ENCODE measurements around the gene INSIG1.

Gene INSIG1

GRCh38 chr7:155297517-155298287 is at the start of gene INSIG1:
Gene INSIG1 (plus strand): TSS chr7:155297878. CDS start chr7:155298286, 408 bp downstream.
- DNase-seq (ENCODE audit: low read depth): peak; percentile 88

DNA sequence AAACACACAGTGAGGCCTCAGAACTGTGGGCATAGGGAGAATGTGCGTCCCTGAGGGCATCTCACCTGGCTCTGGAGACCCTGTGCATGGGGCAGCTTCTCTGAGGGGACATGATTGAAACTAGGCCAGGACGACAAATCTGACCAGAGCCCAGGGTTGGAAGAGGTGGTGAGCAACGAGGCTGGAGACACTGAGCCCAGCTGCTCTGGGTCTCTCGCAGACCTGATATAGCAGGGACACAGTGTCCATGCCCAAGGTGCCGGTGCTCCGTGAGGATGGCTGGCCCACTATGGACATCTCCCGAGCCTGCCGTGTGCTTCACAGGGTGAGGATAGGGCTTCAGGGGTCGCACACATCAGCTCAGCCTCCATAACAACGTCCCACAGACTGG is 49.3 kb upstream of the INSIG1 start:
- DNase-seq (ENCODE audit: low read depth): no peak

DNA sequence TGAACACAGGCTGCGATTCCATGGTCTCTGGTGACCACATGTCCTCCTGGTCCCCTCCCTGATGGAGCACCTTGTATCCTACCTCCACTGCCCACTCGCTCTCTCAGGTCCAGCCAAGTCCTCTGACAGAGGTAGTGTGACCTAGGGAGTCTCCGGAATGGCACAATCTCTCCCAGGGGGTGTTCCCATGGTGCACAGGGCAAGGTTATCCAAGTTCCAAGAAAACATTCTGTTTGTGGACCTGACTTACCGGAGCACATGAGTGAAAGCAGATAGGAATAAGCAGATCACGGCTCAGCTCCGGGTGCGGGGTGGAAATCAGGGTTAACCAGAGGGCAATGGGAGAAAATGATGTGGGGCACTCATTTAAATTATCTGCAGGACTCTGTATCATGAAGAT is 45.8 kb upstream of the INSIG1 start:
- no peak for DNase-seq (ENCODE audit: low read depth)

GRCh38 chr7:155252444-155252887 is 45.2 kb upstream of the INSIG1 start:
- no peak for DNase-seq (ENCODE audit: low read depth)

DNA sequence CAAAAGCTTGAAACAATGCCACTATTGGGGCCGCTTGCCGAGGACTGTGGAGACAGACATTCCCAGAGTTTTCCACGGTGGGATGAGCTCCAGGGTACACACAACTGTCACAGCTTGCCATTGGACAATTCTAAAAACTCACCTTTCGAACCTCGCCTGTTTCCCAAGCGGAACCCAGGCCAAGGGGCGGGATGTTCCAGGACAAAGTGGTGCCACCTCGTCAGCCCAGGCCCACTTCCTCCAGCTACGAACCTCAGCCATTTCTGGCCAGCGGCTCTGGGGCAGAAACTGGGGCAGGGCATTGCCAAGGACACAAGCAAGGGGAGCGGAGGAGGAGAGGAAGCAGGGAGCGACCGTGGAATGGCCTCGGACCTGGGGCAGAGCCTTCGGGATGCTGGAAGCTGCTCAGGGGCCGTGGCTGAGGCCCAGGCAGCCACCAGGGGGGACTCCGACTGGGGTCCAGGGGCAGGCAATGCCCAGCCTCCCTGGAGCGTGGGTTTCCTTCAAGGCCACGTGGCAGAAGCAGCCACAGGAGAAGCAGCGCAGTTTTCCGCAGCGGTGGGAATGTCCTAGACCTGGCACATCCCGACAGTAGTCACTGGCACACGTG is 44.7 kb upstream of the INSIG1 start:
- no peak for DNase-seq (ENCODE audit: low read depth)

DNA sequence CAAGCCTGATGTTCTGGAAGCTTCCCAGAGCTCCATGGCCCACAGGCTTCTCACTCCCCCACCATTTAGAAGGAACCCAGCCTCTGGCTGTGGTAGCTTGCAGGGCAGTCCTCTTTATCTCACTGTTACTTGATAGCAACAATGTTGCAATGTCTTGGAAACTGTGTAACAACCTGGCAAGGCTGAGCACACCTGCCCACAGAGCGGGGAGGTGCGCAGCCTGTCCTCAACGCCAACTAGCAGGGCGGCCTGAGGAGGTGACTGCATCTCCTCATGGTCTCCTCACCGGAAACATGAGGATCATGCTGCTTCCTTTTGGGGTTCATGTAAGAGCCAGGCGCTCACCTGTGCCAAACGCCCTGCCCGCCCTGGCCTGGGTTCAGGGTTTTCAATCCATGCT is 43.7 kb upstream of the INSIG1 start:
- DNase-seq (ENCODE audit: low read depth): no peak

DNA sequence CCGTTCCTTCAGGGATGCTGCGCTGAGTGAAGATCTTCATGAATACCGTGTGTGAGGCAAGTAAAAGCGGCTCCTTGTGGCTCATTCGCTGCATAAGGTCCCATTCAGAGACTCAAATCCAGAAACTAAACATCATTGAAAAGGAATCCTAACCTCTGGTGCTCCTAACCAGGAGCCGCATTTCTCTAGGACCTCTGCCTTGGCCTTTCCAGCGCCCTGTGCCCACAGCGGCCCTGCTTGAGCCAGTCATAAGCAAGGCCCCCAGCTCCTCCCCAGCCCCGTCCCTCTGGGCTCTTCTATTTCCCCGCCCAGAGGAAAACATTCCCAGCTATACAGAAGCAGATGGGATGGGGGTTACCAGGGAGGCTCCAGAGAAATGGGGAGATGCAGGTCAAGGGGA is 42.6 kb upstream of the INSIG1 start:
- DNase-seq (ENCODE audit: low read depth): no peak

- DNase-seq (ENCODE audit: low read depth): no peak
Observed at GRCh38 chr7:155255621-155256020, 42.1 kb upstream of the INSIG1 start.

- no peak for DNase-seq (ENCODE audit: low read depth)
Observed at GRCh38 chr7:155256081-155256760, 41.5 kb upstream of the INSIG1 start.

DNA sequence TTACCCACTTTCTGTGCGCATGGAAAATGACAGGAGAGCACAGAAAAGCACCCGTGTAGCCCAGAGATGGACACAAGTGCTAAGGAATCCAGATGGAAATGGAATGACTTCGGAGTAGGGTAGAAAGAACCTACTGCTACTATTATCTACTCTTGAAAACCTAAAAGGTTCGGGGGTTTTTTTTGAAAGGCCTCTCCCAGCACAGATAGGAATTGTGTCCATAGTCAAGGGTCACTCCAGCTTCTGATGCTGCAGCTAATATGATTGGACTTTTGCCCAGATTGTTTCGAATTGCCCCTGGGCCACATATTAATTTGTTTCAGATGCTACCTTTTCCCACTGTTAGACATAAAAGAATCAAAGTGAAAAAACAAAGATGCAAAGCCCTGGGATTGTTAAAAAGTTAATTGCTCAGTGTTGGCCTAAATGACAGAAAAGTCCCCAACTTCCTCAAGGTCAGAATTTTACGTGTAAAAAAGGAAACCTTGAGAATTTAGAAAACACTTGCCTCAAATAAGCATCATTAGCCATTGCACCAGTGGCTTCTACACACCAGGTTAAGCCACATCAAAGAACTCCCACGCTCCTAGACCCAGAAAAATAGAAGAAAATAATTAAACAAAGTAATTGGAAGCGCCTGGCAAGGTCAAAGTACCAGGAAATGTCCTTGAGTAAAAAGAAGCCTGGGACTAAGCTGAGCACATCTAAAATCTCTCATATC is 40.8 kb upstream of the INSIG1 start:
- no peak for DNase-seq (ENCODE audit: low read depth)

GRCh38 chr7:155257482-155258225 is 40.0 kb upstream of the INSIG1 start:
- DNase-seq (ENCODE audit: low read depth): no peak

DNA sequence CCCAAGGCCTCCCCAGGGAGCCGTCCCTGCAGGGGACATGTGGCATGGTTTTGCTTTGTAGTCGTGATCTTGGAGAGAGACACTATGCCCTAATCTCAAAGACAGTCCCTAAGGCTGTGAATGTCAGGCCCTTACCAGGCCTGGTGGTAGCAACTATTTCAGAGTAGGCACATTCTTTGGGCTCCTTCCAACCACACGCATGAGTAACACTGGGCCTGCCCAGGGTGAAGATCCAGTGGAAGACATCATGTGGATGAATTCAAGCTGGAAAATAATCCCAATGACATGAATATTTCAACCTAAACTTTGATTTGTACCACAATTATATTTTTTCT is 39.5 kb upstream of the INSIG1 start:
- no peak for DNase-seq (ENCODE audit: low read depth)

DNA sequence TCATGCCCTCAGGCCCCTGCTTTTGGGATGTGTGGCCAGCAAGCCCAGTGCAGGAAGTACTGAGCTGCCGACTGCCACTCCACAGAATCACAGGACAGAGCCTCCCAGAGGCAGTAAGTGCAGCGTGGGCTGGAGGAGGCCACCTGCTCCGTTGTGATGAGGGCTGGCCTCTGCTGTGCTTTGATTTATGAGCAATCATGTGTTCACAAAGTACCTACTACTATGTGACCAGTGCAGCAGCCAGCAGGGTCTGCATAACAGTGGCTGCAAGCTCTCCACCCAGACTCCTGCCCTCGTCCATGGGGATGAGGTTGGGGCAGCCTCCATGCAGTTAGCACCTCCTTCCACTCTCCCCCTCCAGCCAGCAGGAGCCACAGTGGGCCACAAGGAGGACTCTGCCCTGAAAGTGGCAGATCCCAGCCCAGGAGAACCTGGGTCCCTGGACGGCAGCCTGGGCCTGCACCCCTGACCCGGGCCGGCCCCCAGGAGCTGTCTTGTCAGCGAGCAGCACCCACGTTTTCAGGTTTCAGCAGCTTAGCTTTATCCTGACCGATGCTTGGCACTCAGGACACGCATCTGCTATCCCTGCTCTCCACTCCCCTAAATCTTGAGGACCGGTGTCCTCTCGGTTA is 37.7 kb upstream of the INSIG1 start:
- no peak for DNase-seq (ENCODE audit: low read depth)

DNA sequence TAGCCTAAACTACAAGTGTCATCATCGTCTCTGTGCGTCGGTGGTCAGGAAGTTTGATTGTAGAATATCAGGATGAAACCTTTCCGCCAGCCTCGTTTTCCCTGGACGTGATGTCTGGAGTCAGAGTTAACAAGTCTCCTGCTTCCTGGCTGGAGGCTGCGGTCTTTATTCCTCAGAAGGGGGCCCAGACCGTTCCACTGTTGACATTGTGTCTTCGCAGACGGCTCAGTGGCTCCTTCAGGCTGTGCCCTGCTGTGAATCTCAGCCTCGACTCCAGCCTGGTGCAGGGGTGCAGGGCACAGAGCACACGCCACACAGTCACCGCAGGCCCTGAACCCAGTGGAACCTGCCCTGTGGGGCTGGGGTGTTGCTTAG is 37.2 kb upstream of the INSIG1 start:
- no peak for DNase-seq (ENCODE audit: low read depth)

- DNase-seq (ENCODE audit: low read depth): no peak
Observed at GRCh38 chr7:155261031-155261985, 36.4 kb upstream of the INSIG1 start.

GRCh38 chr7:155262031-155262430 is 35.6 kb upstream of the INSIG1 start:
- no peak for DNase-seq (ENCODE audit: low read depth)

GRCh38 chr7:155263051-155263450 is 34.6 kb upstream of the INSIG1 start:
- no peak for DNase-seq (ENCODE audit: low read depth)

GRCh38 chr7:155263581-155264143 is 34.0 kb upstream of the INSIG1 start:
- DNase-seq (ENCODE audit: low read depth): no peak

DNA sequence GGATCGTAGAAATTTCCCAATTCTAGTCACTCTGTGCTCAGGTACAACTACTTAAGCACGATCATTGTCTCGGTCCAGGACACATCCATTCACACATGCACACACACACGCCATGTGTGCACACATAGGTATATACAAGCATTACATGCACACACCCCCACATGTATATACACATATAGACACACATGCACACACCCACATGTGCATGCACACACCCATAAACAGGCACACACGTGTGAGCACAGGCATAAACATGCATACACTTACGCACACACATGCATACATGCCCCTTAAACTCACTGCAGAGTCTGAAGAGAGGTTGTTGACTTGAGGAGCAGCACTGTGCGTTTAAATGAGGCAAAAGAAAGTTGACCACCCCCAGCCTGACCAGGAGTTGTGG is 32.5 kb upstream of the INSIG1 start:
- DNase-seq (ENCODE audit: low read depth): no peak

- DNase-seq (ENCODE audit: low read depth): no peak
Observed at GRCh38 chr7:155265961-155266360, 31.7 kb upstream of the INSIG1 start.
